ENCODE results near the gene OPA3. TPM values are rescaled to one million over a fixed set of nuclear protein-coding genes. Genes with fewer than 3 reads are reported as not detected.

OPA3 gene
- total RNA-seq, 2 donors from 2014 or later = 7.2 to 14.5 TPM

DNA sequence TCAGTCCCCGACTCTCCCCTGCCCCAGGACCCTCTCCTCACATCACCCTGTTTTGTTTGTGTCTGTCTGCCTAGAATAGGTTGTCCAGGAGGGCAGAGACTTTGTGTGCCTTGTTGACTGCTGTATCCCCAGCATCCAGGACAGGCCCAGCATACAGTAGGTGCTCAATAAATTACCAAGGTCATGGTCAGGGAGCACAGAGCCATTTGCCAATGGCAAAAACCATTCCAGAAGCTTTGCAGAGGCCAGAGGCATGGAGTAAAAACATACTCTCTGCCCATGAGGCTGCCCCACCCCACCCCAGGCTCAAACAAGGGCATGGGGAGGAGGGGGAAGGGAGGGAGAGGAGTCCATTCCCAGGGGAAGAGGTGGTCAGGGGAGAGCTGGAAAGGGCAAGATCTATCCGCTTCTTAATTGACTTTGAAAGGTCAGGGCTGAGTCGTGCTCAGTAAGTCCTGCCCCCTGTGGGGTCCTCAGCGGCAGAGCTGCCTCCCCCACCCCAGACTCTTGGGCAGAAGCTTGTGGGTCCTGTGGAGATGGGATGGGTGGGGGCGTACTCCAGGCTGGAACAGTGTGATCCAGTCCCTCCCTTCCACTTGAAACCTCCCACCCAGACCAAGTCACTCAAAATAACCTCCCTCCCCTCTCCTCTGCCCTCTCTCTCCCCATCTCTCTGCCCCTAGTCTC, 13.0 kb upstream of the OPA3 start:
- Histone ChIP-seq H3K27ac (no peak overlapping the region), H3K4me3 (no peak overlapping the region), H3K27me3 (replicated peaks; ENCODE audit: insufficient read depth) (peaks cover 15% of the 10 kb centered on the region), H3K36me3 (no peaks in the 10 kb centered on the region), H3K4me1 (replicated peaks) (no peaks in the 10 kb centered on the region), H3K9me3 (no peaks in the 10 kb centered on the region)
- no peak for DNase-seq (ENCODE audit: low spot score)
- intact Hi-C loops (cut with DNase I) = no loop called here
- 20% methylated on average over 5 of the region's 5 CpGs for WGBS
- TF ChIP-seq POLR2AphosphoS5 (IDR thresholded peaks at IDR 0.05) (no peak), POLR2A (IDR thresholded peaks at IDR 0.05) (no peak)
- TF ChIP-seq, protein P1, sequence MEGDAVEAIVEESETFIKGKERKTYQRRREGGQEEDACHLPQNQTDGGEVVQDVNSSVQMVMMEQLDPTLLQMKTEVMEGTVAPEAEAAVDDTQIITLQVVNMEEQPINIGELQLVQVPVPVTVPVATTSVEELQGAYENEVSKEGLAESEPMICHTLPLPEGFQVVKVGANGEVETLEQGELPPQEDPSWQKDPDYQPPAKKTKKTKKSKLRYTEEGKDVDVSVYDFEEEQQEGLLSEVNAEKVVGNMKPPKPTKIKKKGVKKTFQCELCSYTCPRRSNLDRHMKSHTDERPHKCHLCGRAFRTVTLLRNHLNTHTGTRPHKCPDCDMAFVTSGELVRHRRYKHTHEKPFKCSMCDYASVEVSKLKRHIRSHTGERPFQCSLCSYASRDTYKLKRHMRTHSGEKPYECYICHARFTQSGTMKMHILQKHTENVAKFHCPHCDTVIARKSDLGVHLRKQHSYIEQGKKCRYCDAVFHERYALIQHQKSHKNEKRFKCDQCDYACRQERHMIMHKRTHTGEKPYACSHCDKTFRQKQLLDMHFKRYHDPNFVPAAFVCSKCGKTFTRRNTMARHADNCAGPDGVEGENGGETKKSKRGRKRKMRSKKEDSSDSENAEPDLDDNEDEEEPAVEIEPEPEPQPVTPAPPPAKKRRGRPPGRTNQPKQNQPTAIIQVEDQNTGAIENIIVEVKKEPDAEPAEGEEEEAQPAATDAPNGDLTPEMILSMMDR (IDR thresholded peaks at IDR 0.05) = no peak

DNA sequence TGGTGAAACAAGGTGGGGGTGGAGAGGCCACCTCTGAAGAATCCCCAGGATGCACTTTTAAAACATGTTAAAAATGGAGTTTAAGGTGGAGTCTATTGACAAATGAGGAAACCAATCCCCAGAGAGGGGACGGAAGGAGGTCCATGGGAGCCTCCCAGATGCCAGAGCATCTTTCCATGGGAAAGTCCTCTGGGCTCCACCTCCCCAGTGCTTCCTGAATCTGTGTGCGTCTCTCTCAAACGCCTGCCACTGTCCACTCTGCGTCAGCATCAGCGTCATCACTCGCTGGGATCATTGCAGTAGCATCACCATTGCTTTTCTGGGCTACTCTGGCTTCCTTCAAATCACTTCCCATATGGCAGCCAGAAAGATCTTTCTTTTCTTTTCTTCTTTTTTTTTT, 11.2 kb upstream of the OPA3 start:
- Histone ChIP-seq H3K9me3 (no peaks in the 10 kb centered on the region), H3K27ac (no peak overlapping the region), H3K4me1 (replicated peaks) (no peaks in the 10 kb centered on the region), H3K36me3 (no peaks in the 10 kb centered on the region), H3K4me3 (no peak overlapping the region), H3K27me3 (replicated peaks; ENCODE audit: insufficient read depth) (peaks cover 9% of the 10 kb centered on the region)
- TF ChIP-seq POLR2A (IDR thresholded peaks at IDR 0.05) (no peak), POLR2AphosphoS5 (IDR thresholded peaks at IDR 0.05) (no peak)
- TF ChIP-seq, protein P1 (IDR thresholded peaks at IDR 0.05) = no peak
- WGBS = 57% methylated on average over 6 of the region's 6 CpGs
- intact Hi-C loops (cut with DNase I) = no loop called here
- no peak for DNase-seq (ENCODE audit: low spot score)

DNA sequence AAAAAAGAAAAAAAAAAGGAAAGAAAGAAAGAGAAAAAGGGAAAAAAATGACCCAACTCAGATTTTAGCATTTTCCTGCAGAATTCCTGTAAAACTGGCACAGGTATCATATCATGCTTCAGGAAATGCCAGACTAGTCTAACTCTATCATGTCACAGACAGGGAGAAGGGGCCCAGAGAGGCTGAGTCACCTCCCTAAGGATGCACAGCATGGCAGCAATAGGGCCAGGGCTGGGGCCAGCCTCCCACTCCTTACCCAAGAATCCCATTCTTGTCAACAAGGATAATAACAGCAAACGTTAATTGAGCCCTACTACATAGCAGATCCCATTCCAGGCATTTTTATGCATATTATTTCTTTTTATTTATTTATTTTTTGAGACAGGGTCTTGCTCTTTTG, 8.9 kb upstream of the OPA3 start:
- WGBS = 5% methylated on average over 1 of the region's 1 CpG
- H3K36me3 ChIP-seq = no peaks in the 10 kb centered on the region
- TF ChIP-seq POLR2A (IDR thresholded peaks at IDR 0.05) (no peak), POLR2AphosphoS5 (IDR thresholded peaks at IDR 0.05) (no peak)
- TF ChIP-seq, protein P1 (IDR thresholded peaks at IDR 0.05) = no peak
- H3K9me3 ChIP-seq = no peaks in the 10 kb centered on the region
- intact Hi-C loops (cut with DNase I) = no loop called here
- H3K4me3 ChIP-seq = no peak overlapping the region
- no peak for DNase-seq (ENCODE audit: low spot score)
- no peak overlapping the region for H3K27ac ChIP-seq
- no peaks in the 10 kb centered on the region for H3K4me1 ChIP-seq (replicated peaks)
- H3K27me3 ChIP-seq (replicated peaks; ENCODE audit: insufficient read depth) = no peaks in the 10 kb centered on the region

DNA sequence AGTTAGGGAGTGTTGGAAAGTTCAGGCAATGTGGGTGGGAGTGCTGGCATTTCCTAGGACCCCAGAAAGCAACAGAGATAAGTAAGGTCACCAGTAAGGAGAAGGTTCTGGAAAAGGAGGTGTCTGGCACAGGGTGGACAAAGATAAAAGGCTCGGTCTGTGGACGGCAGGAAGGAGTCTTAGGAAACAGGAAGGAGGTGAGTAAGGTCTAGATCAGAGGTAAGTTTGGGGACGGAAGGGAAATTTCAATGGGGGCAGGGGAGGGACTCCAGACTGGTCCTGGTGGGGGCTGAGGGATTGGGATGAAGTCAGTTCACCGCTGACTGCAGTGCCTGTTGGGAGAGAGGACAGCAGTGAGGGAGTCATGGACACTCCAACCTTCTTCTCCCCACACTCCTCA, 7.8 kb upstream of the OPA3 start:
- Histone ChIP-seq H3K4me3 (no peak overlapping the region), H3K27ac (no peak overlapping the region), H3K9me3 (no peaks in the 10 kb centered on the region), H3K4me1 (replicated peaks) (no peaks in the 10 kb centered on the region), H3K27me3 (replicated peaks; ENCODE audit: insufficient read depth) (no peaks in the 10 kb centered on the region), H3K36me3 (no peaks in the 10 kb centered on the region)
- no peak for DNase-seq (ENCODE audit: low spot score)
- intact Hi-C loops (cut with DNase I) = no loop called here
- 61% methylated on average over 4 of the region's 4 CpGs for WGBS
- TF ChIP-seq POLR2A (IDR thresholded peaks at IDR 0.05) = no peak
- TF ChIP-seq POLR2AphosphoS5 (IDR thresholded peaks at IDR 0.05) = no peak

DNA sequence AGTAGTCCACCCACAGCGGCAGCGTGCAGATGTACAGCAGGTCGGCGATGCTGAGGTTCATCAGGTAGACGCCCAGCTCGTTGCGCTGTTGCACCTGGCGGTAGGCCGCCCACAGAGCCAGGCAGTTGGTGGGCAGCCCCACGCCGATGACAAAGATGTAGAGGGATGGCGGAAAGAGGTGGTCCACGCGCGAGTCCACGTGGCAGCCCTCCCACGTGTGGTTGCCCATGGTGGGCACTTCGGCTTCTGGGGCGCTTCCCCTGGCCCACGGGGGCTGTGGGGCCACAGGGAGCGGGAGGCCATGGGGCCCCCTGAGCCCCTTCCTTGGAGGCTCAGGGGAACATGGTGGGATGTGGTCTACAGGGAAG, 7.0 kb upstream of the OPA3 start:
- H3K36me3 ChIP-seq = no peaks in the 10 kb centered on the region
- no peaks in the 10 kb centered on the region for H3K4me1 ChIP-seq (replicated peaks)
- no peaks in the 10 kb centered on the region for H3K9me3 ChIP-seq
- TF ChIP-seq POLR2AphosphoS5 (IDR thresholded peaks at IDR 0.05) (no peak), POLR2A (IDR thresholded peaks at IDR 0.05) (no peak)
- TF ChIP-seq, protein P1 (IDR thresholded peaks at IDR 0.05) = no peak
- intact Hi-C loops (cut with DNase I) = no loop called here
- no peak for DNase-seq (ENCODE audit: low spot score)
- H3K27ac ChIP-seq = no peak overlapping the region
- 91% methylated on average over 21 of the region's 21 CpGs for WGBS
- H3K4me3 ChIP-seq = no peak overlapping the region
- H3K27me3 ChIP-seq (replicated peaks; ENCODE audit: insufficient read depth) = no peaks in the 10 kb centered on the region
